GM19328 (cell line): ENCODE results near the gene OR4D2.

ENCODE experiments used
- ATAC-seq: cut with Tn5 transposase; IDR thresholded peaks from one replicate; pipeline ENCODE4 v1.9.1; 2021; ENCODE audit warnings: mild to moderate bottlenecking, moderate library complexity; ENCODE audit not compliant: unreplicated experiment

The OR4D2 gene

DNA sequence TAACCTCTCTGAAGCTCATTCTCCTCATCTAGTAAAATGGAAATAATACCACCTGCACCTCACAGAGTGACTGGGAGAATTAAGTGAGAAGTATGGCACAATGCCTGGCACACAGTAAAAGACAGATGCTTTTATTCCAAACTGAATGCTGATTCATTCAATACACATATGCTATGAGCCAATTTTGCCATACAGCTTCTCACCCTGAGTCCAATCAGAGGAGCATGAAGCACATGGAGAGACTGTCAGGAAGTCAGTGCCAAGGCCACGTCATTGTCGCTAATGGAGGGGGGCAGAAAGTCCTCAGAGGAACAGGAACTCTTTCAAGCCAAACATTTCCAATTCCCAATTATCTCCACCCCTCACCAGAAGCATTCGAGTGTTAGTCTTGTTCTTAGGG, 40.7 kb downstream of the OR4D2 start:
- ATAC-seq = no peak

DNA sequence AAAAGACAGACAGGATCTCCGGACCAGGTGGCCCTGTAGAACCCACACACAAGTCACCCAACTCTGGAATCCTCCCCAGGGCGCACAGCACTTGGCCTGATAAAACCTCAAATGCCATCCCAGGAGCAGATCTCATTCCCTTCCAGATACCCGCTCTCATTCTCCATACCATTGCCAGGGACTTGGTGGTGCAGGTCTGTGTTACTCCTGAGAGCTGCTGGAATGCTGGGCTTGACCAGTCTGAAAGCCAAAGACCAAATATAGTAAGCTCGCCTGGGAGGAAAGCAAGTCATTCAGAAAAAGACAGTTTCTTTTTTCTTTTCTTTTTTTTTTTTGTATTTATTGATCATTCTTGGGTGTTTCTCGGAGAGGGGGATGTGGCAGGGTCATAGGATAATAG, 41.6 kb downstream of the OR4D2 start:
- no peak for ATAC-seq

DNA sequence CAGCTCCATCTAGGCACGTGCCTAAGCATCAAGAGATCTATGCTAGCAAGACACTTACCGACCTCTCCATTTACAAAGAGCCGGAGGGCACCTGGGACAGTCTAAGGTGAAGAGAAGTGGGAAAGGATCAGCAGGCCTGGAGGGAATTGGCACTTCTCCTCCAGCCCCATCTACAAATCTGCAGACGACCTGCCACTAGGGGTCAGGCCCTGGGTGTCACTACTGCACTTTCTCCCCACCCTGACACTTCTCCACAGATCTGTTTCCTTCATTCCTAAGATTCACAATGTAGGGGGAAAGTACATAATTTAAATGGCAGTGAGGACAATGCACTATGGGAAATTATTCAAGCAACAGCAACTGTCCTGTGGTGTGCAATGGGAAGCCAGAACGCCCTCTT, 44.1 kb downstream of the OR4D2 start:
- ATAC-seq = no peak

DNA sequence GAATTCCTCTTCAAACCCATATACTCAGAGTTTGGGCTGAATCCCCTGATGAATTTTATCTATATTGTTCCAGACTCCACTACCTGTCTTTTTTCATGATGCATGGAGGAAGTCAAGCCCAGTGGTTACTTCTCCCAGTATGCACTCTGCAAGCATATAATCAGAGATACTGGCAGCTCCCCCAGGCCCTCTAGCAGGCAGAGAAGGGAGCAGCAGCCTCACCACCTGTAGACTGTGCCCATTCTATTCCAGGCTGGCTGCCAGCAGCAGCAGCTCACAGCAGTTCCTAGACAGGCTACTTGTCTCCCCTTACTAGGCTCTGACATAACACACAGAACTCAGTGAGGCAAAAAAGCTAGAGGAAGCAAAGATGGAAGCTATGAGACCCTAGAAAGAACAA, 48.9 kb downstream of the OR4D2 start:
- ATAC-seq = no peak

DNA sequence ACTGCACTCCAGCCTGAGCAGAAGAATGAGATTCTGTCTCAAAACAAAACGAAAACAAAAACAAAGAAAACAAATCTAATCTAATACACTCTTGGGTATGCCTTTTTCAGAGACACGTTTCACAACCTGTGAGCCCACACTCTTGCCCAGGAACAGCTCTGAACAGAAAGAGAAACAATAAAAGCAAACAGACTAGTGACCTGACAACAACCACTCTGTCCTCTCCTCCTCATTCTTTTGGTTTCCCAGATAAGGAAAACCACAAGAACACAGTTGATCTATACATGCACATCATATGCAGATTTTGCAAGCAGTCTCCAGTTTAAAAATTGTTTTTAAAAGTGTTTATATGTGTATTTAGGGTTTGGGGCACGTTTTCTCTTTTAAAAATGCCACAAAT, 51.0 kb downstream of the OR4D2 start:
- ATAC-seq = no peak

DNA sequence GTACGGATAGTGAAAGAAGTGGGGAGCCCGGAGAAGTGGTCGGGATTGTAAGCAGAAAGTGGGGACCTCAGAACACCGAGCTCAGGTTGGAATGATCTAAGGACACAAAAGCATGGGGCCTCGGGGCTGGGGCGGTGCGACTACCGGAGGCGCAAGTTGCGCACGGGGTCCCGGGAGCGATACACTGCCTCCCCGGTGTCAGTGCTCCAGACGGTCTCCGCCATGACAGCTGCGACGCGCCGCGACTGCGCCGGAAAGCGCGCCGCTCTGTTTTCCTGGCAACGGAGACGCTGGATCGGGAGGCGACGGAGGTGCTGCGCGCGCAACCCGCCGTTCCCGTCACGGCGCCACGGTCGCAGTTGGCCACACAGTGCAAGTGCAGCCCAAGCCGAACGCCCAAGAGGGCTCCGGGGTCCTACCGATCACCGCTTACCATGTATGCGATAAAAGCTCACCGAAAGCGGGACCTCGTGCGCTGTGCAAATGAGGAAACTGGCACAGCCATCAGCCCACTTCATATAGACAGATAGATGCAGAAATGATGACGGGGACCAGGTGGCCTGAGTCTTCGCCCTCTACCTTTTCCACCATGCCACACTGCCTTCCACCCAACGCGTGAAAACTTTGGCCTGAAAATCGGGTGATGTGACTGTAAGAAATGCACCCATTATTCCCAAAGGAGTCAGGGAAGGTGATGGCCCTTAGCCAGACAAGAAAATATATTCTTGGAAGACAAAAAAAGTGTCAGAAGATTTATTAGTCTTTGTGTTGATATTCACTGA, 52.4 kb downstream of the OR4D2 start, which contains the start of gene MKS1:
Gene MKS1, minus strand, starts transcription at position 249 of the 782 bp plus-strand sequence. Its CDS starts 25 bp downstream, at position 224.
- ATAC-seq = peak; percentile 95

DNA sequence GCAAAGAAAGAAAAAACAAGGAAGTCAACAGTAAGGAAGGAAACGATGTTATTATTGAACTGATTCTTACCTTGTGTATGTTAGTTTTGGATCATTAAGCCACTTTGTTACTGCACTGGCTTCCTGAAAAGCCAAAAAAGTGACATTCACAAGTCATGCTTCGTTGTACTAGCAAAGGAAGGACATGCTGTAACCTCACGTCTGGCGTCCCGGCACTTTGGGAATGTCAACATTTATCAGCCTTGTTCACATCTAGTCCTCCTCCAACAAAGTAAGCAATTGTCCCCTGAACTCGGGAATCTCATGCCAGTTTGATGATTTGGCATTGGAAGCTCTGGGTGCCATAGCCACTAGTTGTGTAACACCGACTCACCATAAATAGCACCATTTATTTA, 53.0 kb downstream of the OR4D2 start:
- ATAC-seq = no peak
